H1 (cell line): ENCODE measurements around the gene DOK1. TPM values are rescaled to one million over a fixed set of nuclear protein-coding genes. Genes with fewer than 3 reads are reported as not detected.

Experiments
- CTCF ChIA-PET: fragments of 300-600 bp; sonication (Branson Sonifier 250); formaldehyde crosslinking; loops from one replicate; lab custom pipeline; 2021; ENCODE audit not compliant: partially characterized antibody; lab: Charles Lee
- POLR2A ChIA-PET: fragments of 300-600 bp; sonication (Branson Sonifier 250); formaldehyde crosslinking; loops from one replicate; lab custom pipeline; 2021; ENCODE audit warnings: inconsistent platforms; ENCODE audit not compliant: partially characterized antibody; lab: Charles Lee
- DNase-seq, 2 experiments: peaks; one replicate each; pipeline versions ENCODE4 v3.0.0 to v3.0.0-alpha.2; 2010 to 2022; ENCODE audit warnings: low spot score in 2 of 2, low read depth in 1 of 2, mixed read lengths in 1 of 2
- FAIRE-seq: peaks from 2 replicates; lab custom pipeline; 2011; peaks lifted over from hg19 to GRCh38; lab: Jason Lieb, UNC
- H2AFZ ChIP-seq: 2 replicates; pipeline ENCODE4 v1.8.1; 2012; ENCODE audit warnings: low read length, inconsistent platforms
- H2AK5ac ChIP-seq: 2 replicates; pipeline ENCODE4 v1.6.1; 2013; ENCODE audit warnings: low read depth, low read length
- H2BK120ac ChIP-seq: replicated peaks from 2 replicates; pipeline ENCODE3; 2013; ENCODE audit warnings: low read depth, low read length, inconsistent platforms
- H2BK12ac ChIP-seq: 2 replicates; pipeline ENCODE4 v1.6.1; 2013; ENCODE audit warnings: low read depth, low read length
- H2BK15ac ChIP-seq: 2 replicates; pipeline ENCODE4 v1.6.1; 2013; ENCODE audit warnings: low read length
- H2BK20ac ChIP-seq: 2 replicates; pipeline ENCODE4 v1.6.1; 2013; ENCODE audit warnings: low read length
- H2BK5ac ChIP-seq: 2 replicates; pipeline ENCODE4 v1.6.1; 2013; ENCODE audit warnings: low read depth, low read length
- H3K14ac ChIP-seq: 2 replicates; pipeline ENCODE4 v1.6.1; 2013; ENCODE audit warnings: inconsistent platforms; ENCODE audit not compliant: insufficient read length
- H3K18ac ChIP-seq: 2 replicates; pipeline ENCODE4 v1.6.1; 2013; ENCODE audit warnings: low read length; ENCODE audit errors: extremely low read depth
- H3K23ac ChIP-seq: 2 replicates; pipeline ENCODE4 v1.6.1; 2013; ENCODE audit warnings: inconsistent platforms; ENCODE audit not compliant: insufficient read length
- H3K23me2 ChIP-seq: 2 replicates; pipeline ENCODE4 v1.6.1; 2013; ENCODE audit warnings: low read depth, low read length
- H3K27ac ChIP-seq: 2 replicates; pipeline ENCODE4 v1.6.1; 2011; ENCODE audit warnings: low read depth, low read length, inconsistent platforms
- H3K27me3 ChIP-seq, 4 experiments: replicated peaks in 1 of 4; 1 replicate in 1 of 4; 2 replicates in 3 of 4; pipeline versions ENCODE4 v1.6.1 to v1.8.1; 2011 to 2013; ENCODE audit warnings: low read length in 3 of 4, mild to moderate bottlenecking in 3 of 4, inconsistent platforms in 2 of 4, mixed read lengths in 2 of 4, moderate library complexity in 1 of 4; ENCODE audit not compliant: control insufficient read depth in 3 of 4, insufficient read depth in 3 of 4; ENCODE audit errors: extremely low read depth in 1 of 4
- H3K36me3 ChIP-seq, 4 experiments: 2 replicates each; pipeline versions ENCODE4 v1.6.1 to v1.8.1; 2011 to 2013; ENCODE audit warnings: mild to moderate bottlenecking in 4 of 4, low read length in 3 of 4, moderate library complexity in 2 of 4, control low read depth in 1 of 4, inconsistent platforms in 1 of 4; ENCODE audit not compliant: insufficient read depth in 4 of 4, control insufficient read depth in 2 of 4
- H3K4ac ChIP-seq: replicated peaks from 2 replicates; pipeline ENCODE3; 2013; ENCODE audit warnings: low read length, low read depth, mixed read lengths, inconsistent platforms; ENCODE audit not compliant: insufficient read length
- H3K4me1 ChIP-seq, 4 experiments: replicated peaks in 1 of 4; 1 replicate in 1 of 4; 2 replicates in 3 of 4; pipeline versions ENCODE4 v1.6.1 to v1.8.1; 2011 to 2013; ENCODE audit warnings: low read length in 3 of 4, inconsistent platforms in 2 of 4, mixed read lengths in 1 of 4; ENCODE audit not compliant: insufficient read depth in 4 of 4, control insufficient read depth in 3 of 4
- H3K4me2 ChIP-seq, 2 experiments: 2 replicates each; pipeline versions ENCODE4 v1.6.1 to v1.8.1; 2011 to 2013; ENCODE audit warnings: low read depth in 2 of 2, low read length in 2 of 2, control low read depth in 1 of 2, inconsistent platforms in 1 of 2, mild to moderate bottlenecking in 1 of 2; ENCODE audit not compliant: insufficient read depth in 1 of 2
- H3K4me3 ChIP-seq, 4 experiments: fragments of 200-600, 300-600 bp in 1 of 4; sonication (generic), shearing (Covaris generic), sonication (Bioruptor Twin) in 1 of 4; 2 replicates each; pipeline versions ENCODE4 v1.5.1 to v1.8.1; 2011 to 2016; ENCODE audit warnings: low read length in 4 of 4, low read depth in 3 of 4, control low read depth in 2 of 4, inconsistent platforms in 2 of 4, mild to moderate bottlenecking in 2 of 4, mixed read lengths in 1 of 4, moderate library complexity in 1 of 4; ENCODE audit not compliant: insufficient read depth in 2 of 4; ENCODE audit errors: extremely low read depth in 1 of 4
- H3K56ac ChIP-seq: replicated peaks from 2 replicates; pipeline ENCODE3; 2013; ENCODE audit warnings: low read depth, mild to moderate bottlenecking, mixed read lengths, low read length, inconsistent platforms; ENCODE audit not compliant: insufficient read length
- H3K79me1 ChIP-seq: 2 replicates; pipeline ENCODE4 v1.6.1; 2013; ENCODE audit warnings: low read depth, low read length, control low read depth
- H3K79me2 ChIP-seq, 2 experiments: 2 replicates each; pipeline versions ENCODE4 v1.6.1 to v1.8.1; 2012 to 2013; ENCODE audit warnings: low read length in 2 of 2, mild to moderate bottlenecking in 2 of 2, inconsistent platforms in 1 of 2; ENCODE audit not compliant: insufficient read depth in 2 of 2, control insufficient read depth in 1 of 2
- H3K9ac ChIP-seq, 4 experiments: replicated peaks in 1 of 4; 1 replicate in 1 of 4; 2 replicates in 3 of 4; pipeline versions ENCODE4 v1.6.1 to v1.8.1; 2011 to 2013; ENCODE audit warnings: low read depth in 3 of 4, low read length in 3 of 4, control low read depth in 2 of 4, mild to moderate bottlenecking in 2 of 4, moderate library complexity in 2 of 4, inconsistent platforms in 1 of 4; ENCODE audit errors: extremely low read depth in 1 of 4
- H3K9me3 ChIP-seq, 2 experiments: 2 replicates each; pipeline versions ENCODE4 v1.6.1 to v1.8.1; 2012 to 2013; ENCODE audit warnings: mild to moderate bottlenecking in 2 of 2, moderate library complexity in 2 of 2, control low read depth in 1 of 2, inconsistent platforms in 1 of 2, low read depth in 1 of 2, low read length in 1 of 2, mixed read lengths in 1 of 2; ENCODE audit not compliant: insufficient read depth in 2 of 2
- H4K20me1 ChIP-seq, 2 experiments: replicated peaks in 1 of 2; 2 replicates each; pipeline versions ENCODE3 to v1.8.1; 2011 to 2013; ENCODE audit warnings: inconsistent platforms in 2 of 2, low read length in 2 of 2, mild to moderate bottlenecking in 1 of 2; ENCODE audit not compliant: insufficient read depth in 2 of 2, control insufficient read depth in 1 of 2
- H4K5ac ChIP-seq: 2 replicates; pipeline ENCODE4 v1.6.1; 2013; ENCODE audit warnings: low read length, low read depth, mixed read lengths, inconsistent platforms; ENCODE audit not compliant: insufficient read length
- H4K8ac ChIP-seq: 2 replicates; pipeline ENCODE4 v1.8.0; 2013; ENCODE audit warnings: mild to moderate bottlenecking, moderate library complexity, low read length, inconsistent platforms; ENCODE audit not compliant: insufficient read depth; ENCODE audit errors: extremely low read depth
- H4K91ac ChIP-seq: replicated peaks from 2 replicates; pipeline ENCODE3; 2013; ENCODE audit warnings: low read length, mixed read lengths, inconsistent platforms; ENCODE audit not compliant: insufficient read length
- CREB1 ChIP-seq: IDR thresholded peaks from 2 replicates; pipeline ENCODE4 v1.6.1; 2012; ENCODE audit warnings: inconsistent platforms
- CTBP2 ChIP-seq: IDR thresholded peaks from 2 replicates; pipeline ENCODE4 v1.7.0; 2011; ENCODE audit warnings: borderline replicate concordance, mild to moderate bottlenecking, moderate library complexity, mixed read lengths, low read length; ENCODE audit not compliant: insufficient read depth, insufficient read length
- FOSL1 ChIP-seq: IDR thresholded peaks from 2 replicates; pipeline ENCODE4 v1.6.1; 2011; ENCODE audit warnings: mild to moderate bottlenecking, low read depth, low read length, moderate library complexity; ENCODE audit not compliant: insufficient read depth
- POLR2A ChIP-seq, 2 experiments: IDR thresholded peaks; 1 replicate in 1 of 2; 2 replicates in 1 of 2; pipeline ENCODE4 v1.6.1; 2011; ENCODE audit warnings: low read depth in 2 of 2, low read length in 2 of 2, mild to moderate bottlenecking in 2 of 2; ENCODE audit errors: control extremely low read depth in 1 of 2
- POLR2AphosphoS5 ChIP-seq: IDR thresholded peaks from 2 replicates; pipeline ENCODE4 v1.6.1; 2011; ENCODE audit warnings: low read depth, low read length
- SP1 ChIP-seq: IDR thresholded peaks from 2 replicates; pipeline ENCODE4 v1.6.1; 2011; ENCODE audit warnings: low read depth, low read length
- WGBS, 2 experiments: shearing (Covaris generic) in 1 of 2; methylation state at CpG; one replicate each; pipeline versions ENCODE4 v1.1.6 to v1.1.7; 2013 to 2015; ENCODE audit warnings: low lambda C conversion rate in 2 of 2, mixed read lengths in 2 of 2, inconsistent platforms in 1 of 2, low coverage in 1 of 2, missing lambda C conversion rate in 1 of 2; ENCODE audit not compliant: insufficient replicate concordance in 2 of 2, insufficient coverage in 1 of 2, insufficient read length in 1 of 2; ENCODE audit errors: extremely low coverage in 1 of 2, missing lambda C conversion rate in 1 of 2; 5-methylcytosine and 5-hydroxymethylcytosine counted together
- polyA plus RNA-seq, 7 experiments: library from polyadenylated mRNA; depleted of rRNA in 3 of 7; stranded (reverse) in 5 of 7; unstranded in 2 of 7; fragments of >200 nt in 5 of 7; fragments of 200-250 nt in 2 of 7; gene quantifications; 1 replicate in 5 of 7; 2 replicates in 1 of 7; 4 replicates in 1 of 7; pipeline versions ENCODE4 v1.2.1 to v1.2.3, GENCODE V29; 2011 to 2013; ENCODE audit warnings: missing spikeins in 2 of 7, mixed read lengths in 2 of 7
- total RNA-seq: library from RNA; stranded (reverse); fragmentation: NEBNext Ultra II Directional; extraction: Animal tissue kit (Norgen Biotek cat#: 25700); gene quantifications from 2 replicates; pipeline ENCODE4 v1.2.1, GENCODE V29; 2021

DOK1 gene
- total and polyA plus RNA-seq, 2 of the 8 experiments (the other 6 are each of a cell fraction or from before 2014, with no cell fraction given) = 11.0 to 14.3 TPM

DNA sequence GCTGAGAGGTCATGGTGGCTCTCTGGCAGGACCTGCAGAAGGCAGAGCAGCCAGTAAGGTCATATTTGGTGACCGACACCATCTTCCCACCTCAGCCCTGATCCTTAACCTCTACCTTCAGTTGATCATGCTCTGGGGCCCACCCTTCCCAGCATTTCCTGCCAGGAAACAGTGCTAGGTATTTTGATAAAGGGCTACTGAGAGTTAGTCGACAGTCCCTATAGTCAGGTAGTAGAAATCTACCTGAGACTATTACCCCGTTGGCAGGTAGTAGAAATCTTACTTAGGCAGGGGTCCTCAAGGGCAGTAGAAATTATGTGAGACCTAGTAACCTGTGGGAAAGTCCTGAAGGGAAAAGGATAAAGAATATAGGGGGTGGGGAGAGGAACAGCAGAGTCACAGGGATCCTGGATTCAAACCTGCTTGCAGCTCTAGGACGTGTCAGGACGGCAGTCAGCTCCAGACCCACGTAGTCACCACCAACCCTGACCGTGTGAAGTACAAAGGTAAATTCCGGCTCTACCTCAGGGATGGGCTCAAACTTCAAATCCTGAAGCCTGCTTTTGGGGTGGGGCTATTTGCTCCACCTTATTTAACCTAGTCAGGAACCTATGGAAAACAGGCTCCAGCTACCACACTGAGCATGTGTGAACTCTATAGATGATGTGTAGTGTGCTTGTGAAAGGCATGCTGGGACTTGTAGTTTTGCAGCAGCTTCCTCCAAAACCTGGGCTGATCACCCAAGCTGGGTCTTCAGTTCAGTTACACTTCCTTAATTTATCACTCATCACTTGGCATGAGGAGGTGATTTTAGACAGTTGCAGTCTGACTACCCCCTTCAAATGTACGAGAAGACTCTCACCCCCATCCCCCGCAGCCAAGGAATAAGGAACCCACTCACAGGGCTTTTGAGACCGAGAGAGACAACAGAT lies 28.5 kb upstream of the DOK1 start, which contains the start of gene DQX1:
TSS of gene DQX1 (minus strand) at position 515 of the 932 bp plus-strand sequence. CDS start at position 13, 502 bp downstream.
- H2BK12ac ChIP-seq = no peak within 1 kb of the TSS
- no peak within 1 kb of the TSS for H4K91ac ChIP-seq
- H3K56ac ChIP-seq = no peak within 1 kb of the TSS
- peaks cover 0 to 10% (median 3%) of the 10 kb centered on the region in 4 experiments; a peak in 4 of 7 replicates for H3K27me3 ChIP-seq
- peaks cover 9% of the 10 kb centered on the region; the same call in 1 of the 2 replicates for H3K23me2 ChIP-seq
- H4K5ac ChIP-seq = no peak within 1 kb of the TSS
- WGBS, 2 experiments = 90% methylated on average over 11 of the region's 11 CpGs; no CpG with 5 or more reads in 1 of the 2 experiments
- DNase-seq = peak in 1 of 2 experiments; percentile 49
- no peaks in the 10 kb centered on the region for H3K9me3 ChIP-seq
- H3K4me3 ChIP-seq = no peak within 1 kb of the TSS
- H3K18ac ChIP-seq = no peak within 1 kb of the TSS
- POLR2A ChIA-PET = interaction anchor here (1.0 to 1.6 kb wide), 9 partner anchors 10 to 43 kb away, joined by 3 to 6 read pairs (median 4); partner anchors contain the start of genes CCDC142, PCGF1, TLX2 and TTC31
- CTCF ChIA-PET = interaction anchor here (1.0 to 1.7 kb wide), 7 partner anchors 11 to 65 kb away, joined by 3 to 11 read pairs (median 3); no protein-coding TSS in a partner anchor
- H2BK20ac ChIP-seq = no peak within 1 kb of the TSS
- FAIRE-seq = peak; percentile 84
- no peak within 1 kb of the TSS for H3K4me2 ChIP-seq
- no peak within 1 kb of the TSS for H3K9ac ChIP-seq
- H4K8ac ChIP-seq = 0 out of 2 replicates have a peak within 1 kb of the TSS, but pooled peaks have one; percentile 31
- no peak within 1 kb of the TSS for H3K23ac ChIP-seq
- no peak within 1 kb of the TSS; the same call in 1 of the 2 replicates for H2BK5ac ChIP-seq
- H2BK120ac ChIP-seq = no peak within 1 kb of the TSS
- H3K79me1 ChIP-seq = peaks cover 8% of the 10 kb centered on the region
- H3K27ac ChIP-seq = no peak within 1 kb of the TSS
- H3K4me1 ChIP-seq = peaks cover 3 to 13% (median 6%) of the 10 kb centered on the region in 4 experiments; a peak in 6 of 7 replicates
- no peak within 1 kb of the TSS for H2AFZ ChIP-seq
- peaks cover 0 to 18% of the 10 kb centered on the region in 2 experiments; a peak in 2 of 4 replicates for H3K79me2 ChIP-seq
- H2BK15ac ChIP-seq = 0 out of 2 replicates have a peak within 1 kb of the TSS, but pooled peaks have one; percentile 88
- H3K36me3 ChIP-seq = peaks cover 5 to 18% (median 13%) of the 10 kb centered on the region in 4 experiments; a peak in 6 of 8 replicates
- no peak within 1 kb of the TSS for H2AK5ac ChIP-seq
- H3K4ac ChIP-seq = no peak within 1 kb of the TSS
- H3K14ac ChIP-seq = no peak within 1 kb of the TSS
- peaks cover 3% of the 10 kb centered on the region in 2 experiments for H4K20me1 ChIP-seq
- TF ChIP-seq CTBP2 = no peak
- TF ChIP-seq CREB1 = peak; percentile 64; the same call in 1 of the 2 replicates
- TF ChIP-seq POLR2AphosphoS5 = peak; percentile 51
- TF ChIP-seq POLR2A (IDR thresholded peaks at IDR 0.05; ENCODE audit: control extremely low read depth in 1 of 2, low read depth in 2 of 2, low read length in 2 of 2) = 0 out of 3 replicates have a peak, but pooled peaks of 1 of the 2 experiments have one; percentile 26
- TF ChIP-seq SP1 = 0 out of 2 replicates have a peak, but pooled peaks have one; percentile 14
- no peak for TF ChIP-seq FOSL1
